Measurements from ENCODE around the gene CSNK1E.
"Not testable (repeated sequence)": the region's sequence is repeated elsewhere in the genome, so short reads cannot be mapped to it uniquely, and the experiment has no call there.

Gene CSNK1E

DNA sequence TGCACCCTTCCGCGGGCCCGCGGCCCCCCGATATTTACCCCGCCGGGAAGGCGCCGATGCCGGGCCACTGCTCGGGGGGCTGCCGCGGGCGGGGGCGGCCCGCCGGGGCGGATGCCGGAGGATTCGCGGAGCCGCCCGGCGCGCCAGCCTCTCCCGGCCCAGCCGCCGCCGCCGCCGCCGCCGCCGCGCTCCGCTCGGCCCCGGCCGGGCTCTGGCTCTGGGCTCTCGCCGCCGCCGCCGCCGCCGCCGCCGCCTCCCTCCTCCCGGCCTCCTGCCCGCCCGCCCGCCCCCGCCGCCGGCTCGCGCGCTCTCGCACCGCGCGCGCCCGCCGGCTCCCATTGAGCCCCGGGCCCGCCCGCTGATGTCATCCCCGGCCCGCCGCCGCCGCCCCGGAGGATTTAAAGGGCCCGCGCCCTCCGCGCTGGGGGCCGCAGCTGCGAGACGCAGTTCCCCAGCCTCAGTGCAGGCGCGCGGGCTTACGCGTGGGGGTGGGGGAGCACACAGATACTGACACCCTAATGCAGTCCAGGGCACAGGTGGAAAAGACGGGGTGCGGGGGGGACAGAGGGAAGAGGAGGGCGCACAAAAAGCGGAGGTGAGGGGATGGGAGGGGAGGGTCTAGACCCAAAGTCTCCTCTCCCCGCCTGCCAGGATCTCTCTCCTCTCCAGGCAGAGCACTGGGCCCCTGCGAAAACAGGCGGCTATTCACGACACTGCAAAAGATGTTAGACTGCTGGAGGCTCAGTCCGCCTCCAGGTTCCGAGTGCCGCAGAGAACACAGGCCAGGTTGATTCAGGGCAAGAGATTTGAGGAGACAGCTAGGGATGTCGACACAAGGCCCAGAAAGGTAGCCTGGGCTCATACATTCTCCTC, at the start of gene CSNK1E:
Gene CSNK1E, minus strand, starts transcription at position 312 of the 873 bp plus-strand sequence. CDS start 3,276 bp downstream, outside the sequence.
- DNase-seq, result peak in 1 of 2 donors; percentile 29

- DNase-seq, result not testable (repeated sequence)
These were observed 48.6 kb upstream of the CSNK1E start for GRCh38 chr22:38365829-38366228.

DNA sequence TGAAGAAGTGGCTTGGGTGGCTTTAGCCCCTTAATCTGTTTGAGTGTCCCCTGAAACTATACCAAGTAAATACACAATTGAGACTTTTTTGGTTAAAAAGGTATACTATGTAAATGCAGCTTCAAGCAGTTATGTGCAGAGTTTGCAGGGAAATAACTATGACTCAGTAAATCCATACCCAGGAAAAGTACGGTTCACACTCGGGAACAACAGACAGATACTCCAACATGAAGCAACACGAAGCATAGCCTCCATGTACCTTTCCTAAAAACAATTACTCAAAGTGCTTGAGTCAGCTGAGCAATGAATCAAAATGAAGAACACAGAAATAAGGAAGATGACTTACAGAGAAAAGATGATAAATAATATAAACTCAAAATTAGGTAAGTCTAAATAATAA, 47.9 kb upstream of the CSNK1E start:
- not testable (repeated sequence) for DNase-seq

GRCh38 chr22:38360560-38360959, 43.3 kb upstream of the CSNK1E start:
- DNase-seq, result not testable (repeated sequence)

DNA sequence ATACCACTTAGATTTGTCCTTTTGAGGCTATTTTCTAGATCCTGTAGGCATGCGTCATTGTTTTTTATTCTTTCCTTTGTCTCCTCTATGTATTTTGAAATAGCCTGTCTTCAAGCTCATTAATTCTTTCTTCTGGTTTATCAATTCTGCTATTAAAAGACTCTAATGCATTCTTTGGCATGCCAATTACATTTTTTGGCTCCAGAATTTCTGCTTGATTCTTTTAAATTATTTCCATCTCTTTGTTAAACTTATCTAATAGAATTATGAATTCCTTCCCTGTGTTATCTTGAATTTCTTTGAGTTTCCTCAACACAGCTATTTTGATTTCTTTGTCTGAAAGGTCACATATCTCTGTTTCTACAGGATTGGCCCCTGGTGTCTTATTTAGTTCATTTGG, 42.6 kb upstream of the CSNK1E start:
- DNase-seq, result not testable (repeated sequence)

- DNase-seq, result not testable (repeated sequence)
These were observed 40.7 kb upstream of the CSNK1E start for GRCh38 chr22:38357971-38358370.

- DNase-seq, result no peak
These were observed 38.0 kb upstream of the CSNK1E start for GRCh38 chr22:38355275-38355674.

DNA sequence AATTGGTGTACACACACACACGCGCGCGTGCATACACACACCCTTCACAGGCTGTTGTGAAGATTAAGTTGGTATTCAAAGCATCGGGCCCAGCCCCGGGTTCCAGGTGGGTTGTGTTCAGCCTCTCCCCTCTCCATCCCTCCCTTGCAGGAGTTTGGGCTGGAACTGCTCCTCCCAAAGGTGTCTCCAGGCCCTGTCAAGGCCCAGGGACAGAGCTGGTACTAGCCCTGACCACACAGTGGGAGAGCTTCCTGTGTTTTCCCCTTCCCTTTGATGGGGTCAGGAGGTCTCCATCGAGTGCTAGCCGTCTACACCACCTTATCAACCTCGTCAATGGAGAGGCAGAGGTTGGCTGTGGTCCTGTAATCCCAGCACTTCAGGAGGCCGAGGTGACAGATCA, 36.5 kb upstream of the CSNK1E start:
- no peak for DNase-seq

DNA sequence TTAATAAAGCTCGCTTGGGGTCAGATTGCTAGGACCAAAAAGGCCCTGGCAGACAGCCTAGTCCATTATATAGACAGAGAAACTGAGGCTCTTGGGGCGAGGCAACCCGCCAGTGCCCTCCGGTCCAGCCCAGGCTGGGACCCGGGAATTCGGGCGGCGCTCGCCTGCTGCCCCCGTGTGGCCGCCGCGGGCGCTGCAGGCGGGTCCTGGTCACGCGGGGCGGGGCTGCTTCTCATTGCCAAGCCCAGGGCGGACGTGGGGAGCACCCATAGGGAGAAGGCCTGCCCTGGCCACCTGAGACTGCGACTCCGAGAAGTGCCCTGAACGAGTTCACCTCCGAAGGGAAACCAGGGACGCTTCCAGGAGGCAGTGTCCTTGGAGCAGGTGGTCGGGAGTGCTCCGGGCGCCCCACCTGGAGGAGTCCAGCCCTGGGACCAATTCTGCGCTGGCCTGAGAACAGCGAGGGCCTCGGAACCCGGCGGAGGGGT, 36.0 kb upstream of the CSNK1E start:
- peak; percentile 4 to 32 for DNase-seq

DNA sequence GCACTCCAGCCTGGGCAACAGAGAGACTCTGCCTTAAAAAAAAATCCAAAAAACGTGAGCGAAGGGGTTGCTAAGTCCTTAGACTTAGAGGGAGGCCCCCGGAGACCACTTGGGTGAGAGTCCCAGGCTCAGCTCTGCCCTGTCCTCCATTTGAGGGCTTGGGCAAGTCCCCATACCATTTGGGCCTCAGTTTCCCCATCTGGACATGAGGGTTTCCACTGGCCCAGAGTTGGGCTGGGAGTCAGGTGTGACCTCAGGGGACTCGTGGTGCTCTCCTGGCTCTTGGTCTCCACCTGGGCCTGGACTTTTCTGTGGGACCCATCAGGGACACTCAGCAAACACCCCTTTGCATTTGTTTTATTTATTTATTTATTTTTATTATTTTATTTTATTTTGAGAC, 35.2 kb upstream of the CSNK1E start:
- no peak for DNase-seq

GRCh38 chr22:38350444-38351359, 33.5 kb upstream of the CSNK1E start:
- no peak for DNase-seq

DNA sequence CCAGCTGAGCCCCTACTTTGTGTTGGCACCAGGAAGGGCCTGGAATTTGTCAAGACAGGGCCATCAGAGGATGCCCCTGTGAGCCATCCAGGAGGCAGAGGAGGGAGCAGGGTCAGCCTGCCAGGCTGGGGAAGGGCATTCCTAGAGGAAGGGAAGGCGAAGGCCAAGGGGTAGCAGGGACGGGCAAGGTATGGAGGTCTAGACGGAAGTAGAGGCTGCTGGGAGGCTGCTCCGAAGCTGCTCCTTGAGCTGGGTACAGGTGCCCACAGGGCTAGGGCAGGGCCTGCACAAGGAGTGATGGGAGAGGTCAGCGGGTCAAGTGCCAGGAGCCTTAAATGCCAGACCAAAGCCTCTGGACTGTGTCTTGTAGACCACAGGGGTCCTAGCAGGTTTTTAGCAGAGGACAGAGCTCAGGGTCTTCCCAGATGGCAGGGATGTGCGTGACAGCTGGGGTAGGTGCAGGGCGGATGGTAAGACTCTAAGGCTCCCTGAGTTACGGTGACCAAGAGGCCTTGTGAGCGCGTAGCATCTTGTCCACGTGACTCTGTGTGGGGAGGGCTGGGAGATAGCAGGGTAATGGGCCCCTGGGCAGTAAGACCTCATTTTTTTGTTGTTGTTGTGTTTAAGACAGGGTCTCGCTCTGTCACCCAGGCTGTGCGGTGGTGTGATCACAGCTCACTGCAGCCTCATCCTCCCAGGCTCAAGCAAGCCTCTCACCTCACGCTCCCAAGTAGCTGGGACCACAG, 31.7 kb upstream of the CSNK1E start:
- DNase-seq, result no peak

DNA sequence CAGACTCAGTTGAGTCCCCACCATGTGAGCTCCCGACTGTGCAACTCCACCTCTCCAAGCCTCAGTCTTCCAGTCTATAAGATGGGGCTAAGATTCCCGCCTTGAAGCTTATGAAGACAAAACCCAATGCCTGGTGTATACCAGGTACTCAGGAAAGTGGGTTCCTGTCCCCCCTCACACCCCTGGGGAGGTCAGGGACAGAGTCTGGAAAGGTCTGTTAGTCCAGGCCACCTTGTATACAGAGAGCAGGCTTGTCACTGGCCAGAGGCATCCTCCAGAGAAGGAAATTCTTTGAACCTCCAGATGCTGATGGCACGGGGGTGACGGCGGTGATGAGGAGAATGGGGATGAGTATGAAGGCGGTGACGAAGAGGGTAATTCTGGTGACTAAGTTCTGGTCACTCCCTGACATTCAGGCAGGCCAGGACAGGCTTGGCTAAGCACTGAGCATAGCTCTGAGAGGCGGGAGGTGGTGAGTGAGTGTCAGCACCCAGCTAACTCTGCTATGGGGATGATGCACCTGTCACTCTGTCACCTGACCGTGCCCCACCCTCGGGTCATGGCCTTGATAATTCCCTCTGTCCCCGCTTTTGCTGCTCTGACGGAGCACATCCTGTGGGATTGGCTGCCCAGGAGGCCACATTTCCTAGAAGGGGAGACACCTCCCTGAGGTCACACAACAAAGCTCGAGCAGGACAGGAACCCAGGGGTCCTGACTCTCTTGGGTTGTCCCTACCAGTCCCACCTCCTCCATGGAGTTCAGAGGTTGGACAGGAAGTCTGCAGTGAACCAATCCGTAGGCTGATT, 30.9 kb upstream of the CSNK1E start:
- no peak for DNase-seq

- DNase-seq, result no peak
These were observed 30.1 kb upstream of the CSNK1E start for GRCh38 chr22:38347181-38347943.

- DNase-seq, result no peak
These were observed 29.3 kb upstream of the CSNK1E start for GRCh38 chr22:38346506-38346905.

- no peak for DNase-seq
These were observed 28.5 kb upstream of the CSNK1E start for GRCh38 chr22:38345782-38346181.

GRCh38 chr22:38339893-38340292, 22.7 kb upstream of the CSNK1E start:
- not testable (repeated sequence) for DNase-seq

GRCh38 chr22:38338772-38339379, 21.6 kb upstream of the CSNK1E start:
- DNase-seq, result no peak

DNA sequence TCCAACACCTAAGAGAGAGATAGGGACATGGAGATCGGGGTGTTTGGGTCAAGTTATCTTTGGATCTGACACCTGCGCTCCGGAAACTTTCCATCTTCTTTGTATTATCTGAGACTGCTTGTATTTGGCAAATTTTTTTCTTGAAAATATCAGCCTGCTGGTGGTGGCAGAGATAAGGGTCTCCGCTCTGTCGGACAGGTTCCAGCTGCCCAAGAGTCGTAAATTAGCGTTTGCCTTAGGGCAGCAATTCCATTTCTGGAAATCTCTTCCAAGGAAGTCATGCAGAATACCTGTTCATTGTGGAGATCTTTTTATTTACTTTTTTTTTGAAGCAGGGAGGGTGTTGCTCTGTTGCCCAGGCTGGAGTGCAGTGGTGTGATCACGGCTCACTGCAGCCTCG, 19.5 kb upstream of the CSNK1E start:
- DNase-seq, result no peak

- no peak for DNase-seq
These were observed 17.8 kb upstream of the CSNK1E start for GRCh38 chr22:38335077-38335476.

DNA sequence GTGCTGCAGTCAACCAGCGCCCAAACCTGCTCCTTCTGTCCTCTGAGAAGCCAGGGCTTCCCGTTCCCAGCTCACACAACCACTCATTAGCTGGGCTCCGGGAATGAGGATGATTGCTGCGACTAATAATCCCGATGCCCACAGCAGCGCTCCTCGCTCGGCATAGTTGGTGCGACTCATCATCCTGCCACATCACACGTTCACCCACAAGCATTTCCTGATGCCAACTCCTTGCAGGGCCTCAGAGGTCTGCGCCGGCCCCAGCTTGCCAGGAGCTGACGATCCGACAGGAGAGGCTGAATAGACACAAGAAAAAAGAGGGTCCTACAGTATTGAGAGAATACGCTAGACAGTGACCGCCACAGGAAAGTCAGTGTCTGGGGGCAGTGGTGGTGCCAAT, 10.6 kb upstream of the CSNK1E start:
- DNase-seq, result no peak
